ENCODE results near the gene CNTNAP2. TPM values are rescaled to one million over a fixed set of nuclear protein-coding genes. Genes with fewer than 3 reads are reported as not detected.

Gene CNTNAP2
- polyA plus RNA-seq, 3 donors, result 15.2 to 28.4 (median 19.5) TPM

GRCh38 chr7:146276888-146277287 is 160.3 kb downstream of the CNTNAP2 start:
- DNase-seq, result no peak

GRCh38 chr7:146285418-146285817 is 168.8 kb downstream of the CNTNAP2 start:
- no peak for DNase-seq

- no peak for DNase-seq
Observed at GRCh38 chr7:146290746-146291145, 174.1 kb downstream of the CNTNAP2 start.

GRCh38 chr7:146291900-146292299 is 175.3 kb downstream of the CNTNAP2 start:
- no peak for DNase-seq

DNA sequence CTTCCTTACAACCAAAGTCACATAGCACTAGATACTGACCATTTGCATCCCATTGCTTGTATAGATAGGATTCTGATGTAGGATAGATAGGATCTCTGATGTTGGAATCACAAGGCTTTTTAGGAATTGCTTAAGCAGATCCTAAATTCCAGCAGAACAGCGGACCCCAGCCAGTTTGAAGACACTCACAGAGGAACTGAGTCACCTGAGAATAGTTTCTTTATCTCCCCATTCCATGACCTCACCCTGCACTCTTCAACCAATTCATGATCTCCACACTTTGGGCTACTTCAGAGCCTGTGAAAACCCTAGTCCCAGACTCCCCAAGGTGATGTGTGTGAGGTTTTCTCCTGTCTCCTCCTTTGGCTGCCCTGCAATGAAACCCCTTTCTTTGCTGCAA is 179.4 kb downstream of the CNTNAP2 start:
- no peak for DNase-seq

DNA sequence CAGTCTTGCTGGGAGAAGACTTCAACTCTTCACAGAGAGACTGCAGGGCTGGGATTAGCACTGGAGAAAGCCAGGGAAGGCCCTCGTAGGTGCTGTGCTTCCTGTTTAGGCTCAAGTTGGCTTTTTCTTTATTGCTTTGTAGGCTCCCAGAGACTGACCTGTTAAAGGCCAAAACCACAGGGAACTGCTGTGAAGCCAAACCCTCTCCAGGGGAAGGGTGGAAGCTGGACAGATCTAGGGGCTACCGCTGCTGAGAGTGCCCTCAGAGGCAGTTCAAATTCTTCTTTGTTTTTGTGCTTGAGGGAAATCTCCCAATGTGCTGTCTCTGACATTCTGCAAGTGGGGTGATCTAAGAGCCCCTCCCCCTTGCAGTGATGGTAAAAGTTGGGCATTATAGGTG is 198.4 kb downstream of the CNTNAP2 start:
- DNase-seq, result no peak

DNA sequence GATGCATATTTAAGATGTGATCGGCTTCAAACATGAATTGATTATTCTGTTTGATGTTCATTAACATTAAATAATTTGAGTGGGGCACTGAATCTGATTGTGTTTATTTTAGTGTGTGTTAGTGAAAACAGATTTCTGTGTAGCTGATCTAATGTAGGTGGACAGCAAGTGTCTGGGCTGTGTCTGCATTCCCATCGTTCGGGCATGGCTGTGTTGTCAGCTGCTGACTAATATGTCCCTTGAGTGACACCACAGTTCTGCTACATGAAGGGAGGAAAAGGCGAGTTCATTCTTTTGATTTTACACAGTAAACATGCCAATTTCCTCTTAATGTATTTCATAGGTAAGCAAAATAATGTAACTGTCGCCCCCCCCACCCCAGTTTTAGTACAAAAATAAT is 203.0 kb downstream of the CNTNAP2 start:
- DNase-seq, result no peak

DNA sequence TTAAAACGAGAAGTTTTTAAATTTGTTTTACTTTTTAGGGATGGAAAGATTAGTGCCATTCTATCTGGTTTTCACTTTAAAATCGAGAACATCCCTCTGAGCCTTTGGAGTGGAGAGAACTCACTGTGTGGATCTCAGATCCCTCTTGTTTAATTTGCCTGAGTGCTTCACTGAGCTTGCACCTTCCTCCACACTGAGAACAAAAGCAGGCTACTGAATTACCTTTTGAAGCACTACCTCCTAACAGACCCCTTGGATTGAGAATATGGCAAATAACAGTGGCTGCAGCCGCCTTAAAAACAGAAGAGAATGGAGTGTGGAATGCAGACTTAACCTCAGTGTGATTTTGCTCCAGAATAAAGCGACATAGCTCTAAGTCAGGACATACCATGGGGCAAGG is 204.7 kb downstream of the CNTNAP2 start:
- no peak for DNase-seq

GRCh38 chr7:146331369-146331768 is 214.8 kb downstream of the CNTNAP2 start:
- no peak for DNase-seq

DNA sequence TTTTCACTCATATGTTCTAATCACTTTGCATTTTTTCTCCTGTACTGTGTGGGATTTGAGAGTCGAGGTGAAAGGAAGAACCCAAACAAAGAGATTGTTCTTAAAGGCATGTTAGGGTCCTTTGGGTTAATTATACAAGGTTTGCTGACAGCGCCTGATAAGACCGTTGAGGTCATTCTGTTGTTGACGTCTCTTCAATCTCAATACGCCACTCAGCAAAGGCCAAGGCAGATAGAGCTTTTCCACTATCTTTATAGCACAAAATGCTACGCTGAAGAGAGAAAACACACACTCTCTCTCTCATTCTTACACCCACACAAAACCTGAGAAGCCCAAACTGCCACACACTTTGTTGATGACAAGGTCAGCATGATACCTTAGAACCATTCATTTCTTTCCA is 228.7 kb downstream of the CNTNAP2 start:
- no peak for DNase-seq

- no peak for DNase-seq
Observed at GRCh38 chr7:146346096-146346495, 229.5 kb downstream of the CNTNAP2 start.

DNA sequence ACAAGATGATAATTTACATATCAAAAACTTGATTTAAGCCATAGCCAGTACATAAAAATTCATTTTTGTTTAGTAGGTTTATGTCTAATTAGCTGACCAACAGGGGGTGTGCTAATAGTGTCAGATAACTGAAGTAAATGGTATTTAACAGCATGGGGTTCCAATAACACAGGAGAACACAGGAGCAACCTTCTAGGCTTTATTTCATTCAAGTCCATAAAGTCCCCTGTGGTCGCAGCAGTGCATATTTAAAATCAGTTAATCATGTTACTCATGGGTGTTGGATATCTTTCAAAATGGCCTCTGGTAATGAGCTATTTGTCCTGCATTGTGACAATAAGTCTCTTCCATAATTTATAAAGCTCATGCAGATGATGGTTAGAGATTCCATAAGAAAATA is 238.6 kb downstream of the CNTNAP2 start:
- DNase-seq, result no peak

DNA sequence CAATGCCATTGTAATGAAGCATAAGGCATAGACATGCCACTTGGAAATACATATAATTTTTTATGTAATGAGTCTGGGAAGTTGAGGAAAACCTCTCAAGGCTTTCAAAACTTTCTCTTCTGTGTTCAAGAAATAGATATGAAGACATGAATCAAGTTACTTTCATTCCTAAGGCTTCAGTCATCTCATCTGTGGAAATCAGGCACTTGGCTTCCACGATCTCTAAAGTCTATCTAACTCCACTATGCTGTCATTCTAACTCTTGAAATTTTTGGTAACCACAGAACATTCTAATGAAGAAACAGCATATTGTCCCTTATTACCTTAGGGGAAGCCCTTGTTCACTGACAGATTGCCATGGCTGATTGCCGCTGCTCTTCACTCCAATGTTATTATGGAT is 242.6 kb downstream of the CNTNAP2 start:
- DNase-seq, result no peak

DNA sequence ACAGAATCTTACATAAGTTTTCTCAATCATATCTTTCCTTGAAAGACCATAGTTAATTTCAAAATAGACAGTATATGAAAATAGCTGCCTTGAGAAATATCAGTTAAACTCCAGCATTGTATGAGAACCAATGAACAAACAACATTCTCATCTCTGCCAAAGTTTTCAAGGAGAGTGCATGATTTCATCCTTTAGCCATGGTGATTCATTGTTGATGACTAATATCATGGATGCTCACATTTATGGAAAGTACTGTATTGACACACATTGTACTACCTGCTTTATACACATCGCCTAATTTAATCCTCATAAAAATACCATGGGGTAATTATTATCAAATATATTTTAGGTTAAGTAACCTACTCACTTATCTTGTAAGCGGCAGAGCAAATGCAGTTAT is 250.3 kb downstream of the CNTNAP2 start:
- no peak for DNase-seq

DNA sequence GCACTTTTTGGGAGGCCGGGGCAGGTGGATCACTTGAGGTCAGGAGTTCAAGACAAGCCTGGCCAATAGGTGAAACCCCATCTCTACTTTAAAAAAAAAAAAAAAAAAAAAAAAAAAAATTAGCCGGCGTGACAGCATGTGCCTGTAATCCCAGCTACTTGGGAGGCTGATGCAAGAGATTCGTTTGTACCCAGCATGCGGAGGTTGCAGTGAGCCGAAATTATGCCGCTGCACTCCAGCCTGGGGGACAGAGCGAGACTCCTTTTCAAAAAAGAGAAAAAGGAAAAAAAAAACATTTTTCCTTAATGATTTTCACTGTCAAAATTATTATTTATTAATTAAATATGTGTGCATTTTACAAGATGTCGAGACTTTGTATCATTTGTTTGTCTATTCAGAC is 253.6 kb downstream of the CNTNAP2 start:
- no peak for DNase-seq

DNA sequence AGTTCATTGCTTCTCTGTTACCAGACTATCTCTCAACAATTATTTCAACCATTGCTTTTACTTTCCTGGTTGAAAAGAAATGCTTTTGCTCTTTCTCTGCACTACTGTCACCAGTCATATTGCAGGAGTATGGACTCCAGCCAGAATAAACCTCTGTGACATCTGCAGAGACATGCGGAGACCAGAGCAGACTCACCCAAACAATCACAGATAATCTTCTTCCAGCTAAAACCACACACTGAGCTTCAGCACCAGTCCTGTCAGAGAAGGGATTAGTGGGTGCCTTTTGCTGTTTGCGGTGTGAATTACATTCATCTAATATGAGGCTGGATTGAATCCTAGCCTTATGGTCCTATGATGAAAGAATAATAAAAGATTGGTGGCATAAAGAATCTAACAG is 258.6 kb downstream of the CNTNAP2 start:
- peak; percentile 4 for DNase-seq

DNA sequence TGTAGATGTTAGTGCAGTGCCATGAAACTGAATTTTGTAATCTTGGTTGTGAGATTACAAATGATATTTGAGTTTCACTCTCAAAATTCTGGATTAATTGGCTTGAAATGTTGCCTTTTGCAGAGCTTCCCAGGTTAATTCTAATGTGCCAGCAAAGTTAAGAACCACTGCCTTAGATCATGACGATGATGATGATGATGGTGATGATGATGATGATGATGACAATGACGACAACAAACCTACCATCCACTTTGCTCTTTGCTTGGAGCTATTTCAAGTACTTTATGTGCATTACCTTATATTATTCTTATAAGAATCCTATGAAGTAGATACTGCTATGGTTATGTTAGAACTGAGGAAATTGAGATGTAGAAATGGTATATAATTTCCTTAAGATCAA is 261.6 kb downstream of the CNTNAP2 start:
- no peak for DNase-seq

- no peak for DNase-seq
Observed at GRCh38 chr7:146387140-146387539, 270.5 kb downstream of the CNTNAP2 start.

- DNase-seq, result no peak
Observed at GRCh38 chr7:146388928-146389327, 272.3 kb downstream of the CNTNAP2 start.

- DNase-seq, result no peak
Observed at GRCh38 chr7:146393346-146393745, 276.7 kb downstream of the CNTNAP2 start.

DNA sequence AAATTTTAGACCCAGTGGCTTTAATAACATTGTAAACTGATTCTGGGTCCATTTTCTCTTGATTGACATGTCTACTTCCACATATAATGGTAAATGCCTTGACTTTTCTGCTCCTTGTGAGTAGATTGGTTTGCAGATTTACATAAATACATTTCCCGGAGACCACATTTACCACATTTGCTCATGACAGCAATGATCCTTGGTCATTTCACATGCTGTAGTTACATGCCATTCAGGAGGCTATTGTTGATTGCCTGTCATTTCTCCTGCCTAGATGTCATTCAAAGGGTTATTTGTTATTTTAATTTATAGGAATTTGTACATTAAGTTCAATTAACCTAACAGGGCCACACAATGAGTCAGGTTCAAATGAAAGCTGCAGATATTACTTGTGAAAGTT is 280.5 kb downstream of the CNTNAP2 start:
- DNase-seq, result no peak

DNA sequence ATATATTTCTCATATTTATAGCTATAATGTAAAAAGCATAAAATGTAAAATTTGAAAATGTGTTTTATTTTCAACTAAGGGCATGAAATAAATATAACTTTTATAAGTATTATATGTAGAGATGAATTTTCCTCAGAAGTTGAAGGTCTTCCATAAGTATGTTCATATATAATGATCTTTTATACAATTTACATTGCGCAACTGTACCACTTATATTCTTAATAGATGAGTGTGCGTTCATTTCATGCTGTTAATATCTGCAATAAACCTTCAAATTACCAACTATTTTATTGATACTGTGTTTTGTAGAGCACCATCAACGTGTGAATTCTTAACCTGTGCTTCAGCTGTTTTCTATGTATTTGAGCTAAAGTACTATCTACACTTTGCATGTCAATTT is 285.3 kb downstream of the CNTNAP2 start:
- DNase-seq, result no peak

DNA sequence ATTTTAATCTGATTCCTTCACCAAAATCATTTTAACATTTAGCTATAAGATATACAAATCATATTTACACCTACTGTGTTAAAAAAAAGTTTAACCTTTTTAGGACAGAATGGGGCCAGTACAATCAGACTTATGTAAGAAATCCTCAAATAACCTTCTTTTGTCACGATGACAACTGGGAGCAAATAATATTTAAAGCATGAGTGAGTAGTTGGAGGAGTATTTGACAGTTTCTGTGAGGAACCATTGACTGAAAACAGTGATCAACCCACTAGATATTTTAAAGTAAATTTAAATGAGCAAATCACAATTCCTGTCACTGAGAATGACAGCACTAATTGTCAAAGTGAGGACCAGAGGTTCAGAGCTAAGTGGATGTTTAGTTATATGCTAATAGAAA is 289.1 kb downstream of the CNTNAP2 start:
- no peak for DNase-seq

- no peak for DNase-seq
Observed at GRCh38 chr7:146411975-146412374, 295.4 kb downstream of the CNTNAP2 start.

DNA sequence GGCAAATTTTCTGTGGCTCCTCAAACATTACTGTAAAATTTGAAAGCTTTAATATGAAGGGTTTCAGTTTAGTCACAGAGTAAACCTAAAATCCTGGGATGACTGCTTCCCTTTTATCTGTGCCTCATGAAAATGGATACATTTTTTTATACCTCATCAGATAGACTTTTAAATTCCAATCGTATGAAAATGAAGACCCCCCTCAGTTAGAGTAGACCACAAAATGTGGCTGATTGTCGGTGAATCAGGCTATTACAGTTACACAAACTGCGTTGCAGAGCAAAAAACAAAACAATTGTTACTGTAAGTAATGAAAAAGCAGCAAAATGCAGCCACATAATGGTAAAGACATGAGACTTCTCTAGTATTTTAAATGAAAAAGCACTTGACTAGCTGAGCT is 296.2 kb downstream of the CNTNAP2 start:
- DNase-seq, result no peak
